Mucosa of rectum (tissue), 2 donors: Measurements from ENCODE around the gene NBEA.

Experiments
- H3K27ac ChIP-seq, 2 donors: one replicate each; pipeline ENCODE4 v1.7.0; 2013; ENCODE audit warnings: inconsistent platforms in 2 of 2, low read depth in 2 of 2, low read length in 2 of 2
- H3K27me3 ChIP-seq, 2 donors: one replicate each; pipeline ENCODE4 v1.7.0; 2013; ENCODE audit warnings: low read length in 2 of 2; ENCODE audit not compliant: control insufficient read depth in 2 of 2, insufficient read depth in 2 of 2
- H3K36me3 ChIP-seq, 2 donors: one replicate each; pipeline ENCODE4 v1.7.0; 2013; ENCODE audit warnings: low read length in 2 of 2; ENCODE audit not compliant: control insufficient read depth in 2 of 2, insufficient read depth in 2 of 2
- H3K4me1 ChIP-seq, 2 donors: one replicate each; pipeline ENCODE4 v1.7.0; 2013; ENCODE audit warnings: low read length in 2 of 2, mild to moderate bottlenecking in 1 of 2; ENCODE audit not compliant: control insufficient read depth in 2 of 2, insufficient read depth in 2 of 2
- H3K4me3 ChIP-seq, 2 donors: one replicate each; pipeline ENCODE4 v1.7.0; 2013; ENCODE audit warnings: low read length in 2 of 2
- H3K9ac ChIP-seq, 2 donors: one replicate each; pipeline ENCODE4 v1.7.0; 2013; ENCODE audit warnings: low read length in 2 of 2, low read depth in 1 of 2, mild to moderate bottlenecking in 1 of 2
- H3K9me3 ChIP-seq, 2 donors: one replicate each; pipeline ENCODE4 v1.7.0; 2013; ENCODE audit warnings: low read length in 2 of 2; ENCODE audit not compliant: control insufficient read depth in 2 of 2
- donor health status: healthy.
- donor health status: Normal muscosa, but diverticular disease.

Gene NBEA

DNA sequence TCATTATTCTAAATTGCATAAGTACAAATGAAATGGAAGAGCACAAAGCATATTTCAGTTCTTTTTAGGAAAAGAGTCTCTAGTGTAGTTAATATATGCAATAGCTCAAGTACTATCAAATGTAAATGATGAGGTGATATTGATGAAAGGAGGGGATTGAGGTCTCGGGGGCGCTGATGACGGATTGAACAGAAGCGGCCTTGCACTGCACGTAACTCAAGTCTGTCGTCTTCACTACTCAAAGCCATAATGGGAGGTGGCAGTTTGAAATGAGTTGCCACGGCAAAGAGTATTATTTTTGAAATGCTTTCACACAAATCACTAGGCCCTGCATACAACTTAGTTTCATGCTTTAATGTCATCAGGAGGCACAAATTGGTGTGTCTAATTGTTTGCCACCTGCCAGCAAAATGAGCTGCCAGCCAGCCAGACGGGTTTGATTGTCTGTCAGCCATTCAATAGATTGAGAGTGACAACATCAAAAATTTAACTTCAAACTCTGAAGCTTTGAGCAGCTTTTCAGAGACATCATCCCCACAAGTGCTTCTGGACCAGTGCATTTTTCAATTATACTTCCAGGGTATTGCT lies 256.6 kb downstream of the NBEA start:
- no peak overlapping the region for H3K27ac ChIP-seq
- H3K27me3 ChIP-seq: no peaks in the 10 kb centered on the region
- no peak overlapping the region for H3K9ac ChIP-seq
- H3K9me3 ChIP-seq: no peaks in the 10 kb centered on the region
- no peaks in the 10 kb centered on the region for H3K4me1 ChIP-seq
- no peak overlapping the region for H3K4me3 ChIP-seq
- H3K36me3 ChIP-seq: no peaks in the 10 kb centered on the region

DNA sequence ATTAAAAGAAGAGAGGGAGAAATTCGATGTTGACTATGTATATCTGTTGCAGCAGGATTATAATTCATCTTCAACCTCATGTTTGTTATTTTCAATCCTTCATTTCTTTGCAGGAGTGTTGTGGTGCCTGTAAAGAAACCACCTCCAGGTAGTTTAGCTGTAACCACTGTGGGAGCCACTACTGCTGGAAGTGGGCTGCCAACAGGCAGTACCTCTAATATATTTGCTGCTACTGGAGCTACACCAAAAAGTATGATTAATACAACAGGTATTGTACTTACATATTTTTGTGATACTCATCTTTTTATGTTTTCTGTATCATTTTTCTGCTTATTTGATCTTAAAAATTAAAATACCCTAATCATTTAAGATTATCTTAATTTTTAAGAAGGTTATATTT lies 266.5 kb downstream of the NBEA start:
- H3K9me3 ChIP-seq: no peaks in the 10 kb centered on the region
- no peak overlapping the region for H3K9ac ChIP-seq
- no peak overlapping the region for H3K27ac ChIP-seq
- H3K4me1 ChIP-seq: no peaks in the 10 kb centered on the region
- H3K4me3 ChIP-seq: no peak overlapping the region
- H3K36me3 ChIP-seq: no peaks in the 10 kb centered on the region
- no peaks in the 10 kb centered on the region for H3K27me3 ChIP-seq

DNA sequence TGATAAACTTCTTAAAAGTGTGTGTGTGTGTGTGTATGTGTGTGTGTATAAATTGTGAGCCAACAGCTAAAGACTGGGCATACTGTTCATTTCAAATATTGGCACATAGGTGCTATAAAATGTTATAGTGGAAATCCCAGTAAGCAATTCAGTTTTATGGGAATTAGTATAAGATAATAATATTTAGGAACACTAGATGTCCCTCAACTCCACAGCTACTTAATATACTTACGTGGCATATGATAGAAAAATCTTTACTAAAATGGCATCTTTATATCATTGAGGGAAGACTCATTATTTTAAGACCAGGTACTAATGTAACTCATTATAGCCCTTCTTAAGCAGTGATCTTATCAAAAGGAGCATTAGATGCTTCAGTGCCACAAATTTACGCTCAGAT lies 268.2 kb downstream of the NBEA start:
- no peak overlapping the region for H3K9ac ChIP-seq
- H3K4me3 ChIP-seq: no peak overlapping the region
- no peaks in the 10 kb centered on the region for H3K27me3 ChIP-seq
- H3K27ac ChIP-seq: no peak overlapping the region
- no peaks in the 10 kb centered on the region for H3K36me3 ChIP-seq
- H3K9me3 ChIP-seq: no peaks in the 10 kb centered on the region
- H3K4me1 ChIP-seq: no peaks in the 10 kb centered on the region

DNA sequence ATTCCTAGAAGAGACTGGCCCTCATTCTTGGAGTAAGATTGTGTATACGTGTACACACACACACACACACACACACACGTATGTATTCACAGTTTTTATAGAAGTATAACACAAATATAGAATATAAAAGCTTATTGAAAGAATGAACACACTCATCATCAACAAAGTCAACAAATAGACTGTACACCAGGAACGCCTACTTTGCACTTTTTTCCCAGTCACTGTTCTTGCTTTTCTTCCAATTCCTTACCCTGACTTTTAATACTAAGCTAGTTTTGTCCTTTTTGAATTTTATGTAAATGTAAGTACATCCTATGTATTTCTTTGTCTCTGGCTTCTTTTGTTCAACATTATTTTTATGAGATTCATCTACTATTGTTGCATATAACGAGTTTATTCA lies 269.9 kb downstream of the NBEA start:
- Histone ChIP-seq H3K27me3 (no peaks in the 10 kb centered on the region), H3K4me3 (no peak overlapping the region), H3K9ac (no peak overlapping the region), H3K4me1 (no peaks in the 10 kb centered on the region), H3K27ac (no peak overlapping the region), H3K9me3 (no peaks in the 10 kb centered on the region), H3K36me3 (no peaks in the 10 kb centered on the region)

DNA sequence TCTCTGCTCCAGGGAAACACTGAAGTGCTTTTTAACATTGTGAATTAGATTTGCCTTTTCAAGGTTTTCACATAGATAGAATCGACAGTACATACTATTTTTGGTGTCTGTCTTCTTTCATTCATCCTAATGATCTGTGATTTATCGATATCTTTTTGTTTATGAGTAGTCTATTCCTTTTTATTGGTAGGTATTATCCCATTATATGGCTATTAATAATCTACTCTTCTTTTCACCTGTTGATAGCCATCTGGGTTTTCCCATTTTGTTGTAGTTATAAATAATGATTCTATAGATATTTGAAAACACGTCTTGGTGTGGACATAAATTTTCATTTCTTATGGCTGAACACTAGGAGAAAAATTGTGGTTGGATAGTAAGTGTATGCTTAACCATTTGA lies 271.8 kb downstream of the NBEA start:
- H3K27me3 ChIP-seq: no peaks in the 10 kb centered on the region
- no peaks in the 10 kb centered on the region for H3K9me3 ChIP-seq
- no peak overlapping the region for H3K9ac ChIP-seq
- no peaks in the 10 kb centered on the region for H3K36me3 ChIP-seq
- no peak overlapping the region for H3K27ac ChIP-seq
- no peaks in the 10 kb centered on the region for H3K4me1 ChIP-seq
- no peak overlapping the region for H3K4me3 ChIP-seq

DNA sequence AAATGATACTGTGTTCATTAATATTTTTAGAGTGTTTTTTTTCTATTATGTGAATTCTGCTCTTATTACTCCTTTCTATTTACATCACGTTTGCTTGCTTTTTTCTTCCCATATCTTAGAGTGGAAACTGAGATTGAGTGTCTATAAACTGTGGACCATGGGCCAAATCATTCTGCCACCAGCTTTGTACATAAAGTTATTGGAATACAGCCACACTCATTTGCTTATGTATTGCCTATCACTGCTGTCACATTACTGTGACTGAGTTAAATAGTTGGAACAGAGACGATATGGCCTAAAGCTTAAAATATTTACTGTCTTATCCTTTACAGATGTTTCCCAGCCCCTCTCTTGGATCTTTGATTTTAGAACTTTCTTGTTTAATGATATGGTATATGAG lies 274.1 kb downstream of the NBEA start:
- H3K27me3 ChIP-seq: no peaks in the 10 kb centered on the region

DNA sequence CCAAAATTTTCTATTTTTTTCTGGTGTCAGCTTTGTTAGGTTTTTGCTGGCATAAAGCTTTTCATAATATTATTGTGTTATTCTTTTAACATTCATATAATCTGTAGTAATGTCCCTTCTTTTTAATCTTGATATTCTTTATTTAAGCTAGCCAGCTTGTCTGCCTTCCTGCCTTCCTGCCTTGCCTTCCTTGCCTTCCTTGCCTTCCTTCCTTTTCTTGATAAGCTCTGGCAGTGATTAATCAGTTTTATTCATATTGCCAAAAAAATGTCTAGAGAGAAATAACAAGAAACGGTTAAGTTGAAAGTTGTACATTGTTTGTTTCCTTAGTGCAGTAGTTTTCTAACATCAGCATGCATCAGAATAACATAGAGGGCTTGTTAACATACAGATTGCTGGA lies 277.0 kb downstream of the NBEA start:
- Histone ChIP-seq H3K4me3 (no peak overlapping the region), H3K9ac (no peak overlapping the region), H3K27me3 (no peaks in the 10 kb centered on the region), H3K4me1 (no peaks in the 10 kb centered on the region), H3K9me3 (no peaks in the 10 kb centered on the region), H3K36me3 (no peaks in the 10 kb centered on the region), H3K27ac (no peak overlapping the region)

More for the DNA sequence above, 274.1 kb downstream of the NBEA start:
- Histone ChIP-seq H3K9ac (no peak overlapping the region), H3K36me3 (no peaks in the 10 kb centered on the region), H3K9me3 (no peaks in the 10 kb centered on the region), H3K4me3 (no peak overlapping the region), H3K27ac (no peak overlapping the region), H3K4me1 (no peaks in the 10 kb centered on the region)

DNA sequence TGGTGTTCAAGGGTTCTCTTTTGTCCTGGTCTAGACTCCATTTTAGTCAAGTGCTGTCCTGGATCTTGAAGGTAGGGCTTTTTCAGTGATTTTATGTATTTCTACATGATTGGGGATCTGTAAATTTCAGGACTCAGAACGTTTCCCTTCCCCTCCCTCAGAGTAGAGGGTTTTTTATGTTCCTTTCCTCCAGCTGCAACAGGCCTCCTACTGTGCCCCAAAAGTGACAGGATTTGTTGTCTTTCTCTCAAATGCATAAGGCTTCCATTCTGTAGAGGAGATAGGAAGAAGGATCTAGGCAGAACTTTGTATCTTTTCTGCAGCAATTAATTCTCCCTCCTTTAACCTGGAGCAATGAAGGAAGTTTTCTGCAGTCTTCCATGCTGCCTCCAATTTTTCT lies 283.1 kb downstream of the NBEA start:
- Histone ChIP-seq H3K4me3 (no peak overlapping the region), H3K27me3 (no peaks in the 10 kb centered on the region), H3K9ac (no peak overlapping the region), H3K36me3 (no peaks in the 10 kb centered on the region), H3K27ac (no peak overlapping the region), H3K4me1 (no peaks in the 10 kb centered on the region), H3K9me3 (no peaks in the 10 kb centered on the region)

DNA sequence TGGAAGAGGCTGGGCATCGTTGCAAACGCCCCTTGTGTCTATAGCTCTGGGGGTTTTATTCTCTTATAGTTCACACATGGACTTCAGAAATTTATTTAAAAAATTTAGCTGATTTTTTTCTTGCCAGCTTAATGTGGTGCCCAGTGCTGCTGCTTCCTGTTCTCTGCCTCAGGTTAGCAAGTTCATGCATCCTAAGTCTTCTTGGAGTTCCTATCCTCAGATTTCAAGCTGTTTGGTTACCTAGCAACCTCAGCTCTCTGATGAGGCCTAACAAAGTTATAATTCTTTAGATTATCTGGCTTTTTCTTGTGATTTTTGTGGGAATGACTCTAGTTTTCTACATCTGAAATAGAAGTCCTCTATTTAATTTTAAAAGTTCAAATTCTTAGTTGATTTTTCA lies 283.5 kb downstream of the NBEA start:
- H3K36me3 ChIP-seq: no peaks in the 10 kb centered on the region
- no peak overlapping the region for H3K27ac ChIP-seq
- no peak overlapping the region for H3K4me3 ChIP-seq
- H3K9me3 ChIP-seq: no peaks in the 10 kb centered on the region
- H3K27me3 ChIP-seq: no peaks in the 10 kb centered on the region
- no peak overlapping the region for H3K9ac ChIP-seq
- no peaks in the 10 kb centered on the region for H3K4me1 ChIP-seq

DNA sequence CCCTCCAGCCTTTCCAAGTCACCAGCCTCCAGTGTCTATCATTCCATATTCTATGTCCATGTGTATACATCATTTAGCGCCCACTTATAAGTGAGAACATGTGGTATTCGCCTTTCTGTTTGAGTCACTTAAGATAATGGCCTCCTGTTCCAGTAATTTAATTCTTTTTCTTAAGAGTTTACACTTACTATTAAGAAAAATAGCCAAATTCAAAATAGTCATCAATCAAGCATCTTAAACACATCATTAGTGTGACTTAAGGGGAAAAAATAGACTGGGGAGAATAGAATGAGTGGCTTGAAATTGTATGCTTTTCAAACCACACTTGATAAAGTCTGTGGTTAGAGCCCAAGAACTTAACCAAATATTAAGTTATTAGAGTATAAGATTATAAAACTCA lies 286.5 kb downstream of the NBEA start:
- no peaks in the 10 kb centered on the region for H3K4me1 ChIP-seq
- no peaks in the 10 kb centered on the region for H3K36me3 ChIP-seq
- no peaks in the 10 kb centered on the region for H3K27me3 ChIP-seq
- H3K4me3 ChIP-seq: no peak overlapping the region
- no peak overlapping the region for H3K27ac ChIP-seq
- H3K9ac ChIP-seq: no peak overlapping the region
- H3K9me3 ChIP-seq: no peaks in the 10 kb centered on the region

DNA sequence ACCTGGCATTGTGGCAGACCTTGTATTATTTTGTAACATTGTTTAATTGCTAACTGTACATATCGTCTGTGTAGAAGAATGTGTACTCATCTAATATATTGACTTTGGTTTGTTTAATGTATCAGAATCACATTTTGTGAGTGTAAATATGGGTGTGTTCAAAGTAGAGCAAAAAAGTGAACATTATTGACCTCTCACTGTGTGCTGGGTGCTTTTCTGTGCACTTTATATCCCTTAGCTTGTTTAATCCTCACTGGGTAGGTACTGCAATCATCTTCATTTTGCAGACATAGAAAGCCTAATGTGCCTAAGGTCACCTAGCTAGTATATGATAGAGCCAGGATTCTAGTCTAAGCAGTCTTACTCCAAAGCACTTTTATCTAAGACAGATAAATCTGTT lies 289.4 kb downstream of the NBEA start:
- Histone ChIP-seq H3K36me3 (no peaks in the 10 kb centered on the region), H3K9me3 (no peaks in the 10 kb centered on the region), H3K4me1 (no peaks in the 10 kb centered on the region), H3K4me3 (no peak overlapping the region), H3K27ac (no peak overlapping the region), H3K9ac (no peak overlapping the region), H3K27me3 (no peaks in the 10 kb centered on the region)
